Chondrocyte (in vitro differentiated cells): Measurements from ENCODE around the gene SIL1. TPM values are rescaled to one million over a fixed set of nuclear protein-coding genes. Genes with fewer than 3 reads are reported as not detected.
"Not testable (repeated sequence)": the region's sequence is repeated elsewhere in the genome, so short reads cannot be mapped to it uniquely, and the experiment has no call there.

Source experiments
- DNase-seq: peaks from one replicate; pipeline ENCODE4 v3.0.0; 2021; ENCODE audit warnings: mixed read lengths, low spot score
- H3K27ac Mint-ChIP-seq: one replicate; pipeline ENCODE4 v1.8.0; 2021; ENCODE audit warnings: mild to moderate bottlenecking, moderate library complexity, mixed read lengths; ENCODE audit not compliant: unreplicated experiment
- H3K27me3 Mint-ChIP-seq: 2 replicates; pipeline ENCODE4 v1.8.0; 2021; ENCODE audit warnings: low read depth, mixed read lengths
- H3K36me3 Mint-ChIP-seq: 2 replicates; pipeline ENCODE4 v1.8.0; 2021; ENCODE audit warnings: low read depth, mixed read lengths
- H3K4me1 Mint-ChIP-seq: 2 replicates; pipeline ENCODE4 v1.8.0; 2021; ENCODE audit warnings: low read depth, mild to moderate bottlenecking, mixed read lengths
- H3K4me3 Mint-ChIP-seq: one replicate; pipeline ENCODE4 v1.8.0; 2021; ENCODE audit warnings: mild to moderate bottlenecking, moderate library complexity, mixed read lengths; ENCODE audit not compliant: unreplicated experiment
- H3K9me3 Mint-ChIP-seq: 2 replicates; pipeline ENCODE4 v1.8.0; 2021; ENCODE audit warnings: low read depth, mixed read lengths
- total RNA-seq: library from RNA; stranded (reverse); gene quantifications from 3 replicates; pipeline ENCODE4 v1.2.1, GENCODE V29; 2021
- TF ChIP-seq, protein P1 (sequence below): fragments of 200-600 bp; sonication (generic); IDR thresholded peaks from 2 replicates; pipeline ENCODE4 v1.5.0; 2021; ENCODE audit warnings: antibody characterized with exemption, mild to moderate bottlenecking, moderate library complexity

The SIL1 gene
- total RNA-seq, 1 donor from 2014 or later = 71.1 TPM

DNA sequence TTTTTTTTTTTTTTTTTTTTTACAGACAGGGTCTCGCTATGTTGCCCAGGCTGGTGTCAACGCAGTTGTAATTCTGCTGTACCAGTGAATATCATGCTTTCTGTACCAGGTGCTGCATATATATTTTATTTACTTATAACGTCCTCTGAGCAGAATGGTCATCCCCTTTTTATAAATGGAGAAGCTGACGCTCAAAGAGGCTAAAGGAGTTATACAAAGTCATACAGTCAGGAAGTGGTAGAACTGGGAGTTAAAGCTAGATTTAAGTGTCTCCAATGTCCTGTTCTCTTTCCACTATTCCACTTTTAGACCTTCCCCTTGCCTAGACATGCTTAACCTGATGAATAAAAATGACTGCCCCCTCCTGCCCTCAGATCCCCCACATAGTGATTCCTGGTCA, 1.2 kb upstream of the SIL1 start:
- Mint-ChIP-seq H3K27me3 (no peaks in the 10 kb centered on the region), H3K9me3 (no peaks in the 10 kb centered on the region), H3K27ac (no peak overlapping the region), H3K36me3 (peaks cover 6% of the 10 kb centered on the region), H3K4me3 (no peak overlapping the region), H3K4me1 (peaks cover 18% of the 10 kb centered on the region)
- TF ChIP-seq, protein P1, sequence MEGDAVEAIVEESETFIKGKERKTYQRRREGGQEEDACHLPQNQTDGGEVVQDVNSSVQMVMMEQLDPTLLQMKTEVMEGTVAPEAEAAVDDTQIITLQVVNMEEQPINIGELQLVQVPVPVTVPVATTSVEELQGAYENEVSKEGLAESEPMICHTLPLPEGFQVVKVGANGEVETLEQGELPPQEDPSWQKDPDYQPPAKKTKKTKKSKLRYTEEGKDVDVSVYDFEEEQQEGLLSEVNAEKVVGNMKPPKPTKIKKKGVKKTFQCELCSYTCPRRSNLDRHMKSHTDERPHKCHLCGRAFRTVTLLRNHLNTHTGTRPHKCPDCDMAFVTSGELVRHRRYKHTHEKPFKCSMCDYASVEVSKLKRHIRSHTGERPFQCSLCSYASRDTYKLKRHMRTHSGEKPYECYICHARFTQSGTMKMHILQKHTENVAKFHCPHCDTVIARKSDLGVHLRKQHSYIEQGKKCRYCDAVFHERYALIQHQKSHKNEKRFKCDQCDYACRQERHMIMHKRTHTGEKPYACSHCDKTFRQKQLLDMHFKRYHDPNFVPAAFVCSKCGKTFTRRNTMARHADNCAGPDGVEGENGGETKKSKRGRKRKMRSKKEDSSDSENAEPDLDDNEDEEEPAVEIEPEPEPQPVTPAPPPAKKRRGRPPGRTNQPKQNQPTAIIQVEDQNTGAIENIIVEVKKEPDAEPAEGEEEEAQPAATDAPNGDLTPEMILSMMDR = no peak
- DNase-seq = no peak

DNA sequence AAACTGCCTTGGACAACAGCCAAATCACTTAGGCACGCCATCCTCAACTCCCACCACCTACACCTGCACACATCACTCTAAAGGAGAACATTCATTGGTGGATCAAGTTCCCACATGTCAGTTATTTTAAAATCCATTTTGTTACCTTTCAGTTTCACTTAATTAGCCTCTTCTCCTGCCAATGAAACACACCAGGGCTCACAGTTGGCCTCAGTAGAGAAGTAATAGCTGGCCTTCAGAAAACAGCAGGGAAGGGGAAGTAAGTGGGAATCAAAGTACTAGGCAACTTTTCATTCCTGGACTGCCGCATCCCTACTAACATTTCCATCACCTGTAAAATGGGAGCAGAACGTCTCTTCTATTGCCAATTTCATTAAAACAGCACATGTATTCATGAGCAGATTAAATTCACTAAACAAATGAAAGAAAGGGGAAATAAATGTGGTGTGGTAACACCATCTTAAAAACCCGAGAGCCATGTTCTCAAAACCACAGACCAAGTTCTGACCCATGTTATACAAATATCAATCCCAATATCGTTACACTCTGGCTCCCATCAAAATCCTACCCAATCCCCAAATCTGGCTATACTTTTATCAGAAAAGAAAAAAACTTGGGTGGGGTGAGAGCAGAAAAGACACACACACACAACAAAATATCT, 1.7 kb downstream of the SIL1 start:
- no peak overlapping the region for H3K27ac Mint-ChIP-seq

DNA sequence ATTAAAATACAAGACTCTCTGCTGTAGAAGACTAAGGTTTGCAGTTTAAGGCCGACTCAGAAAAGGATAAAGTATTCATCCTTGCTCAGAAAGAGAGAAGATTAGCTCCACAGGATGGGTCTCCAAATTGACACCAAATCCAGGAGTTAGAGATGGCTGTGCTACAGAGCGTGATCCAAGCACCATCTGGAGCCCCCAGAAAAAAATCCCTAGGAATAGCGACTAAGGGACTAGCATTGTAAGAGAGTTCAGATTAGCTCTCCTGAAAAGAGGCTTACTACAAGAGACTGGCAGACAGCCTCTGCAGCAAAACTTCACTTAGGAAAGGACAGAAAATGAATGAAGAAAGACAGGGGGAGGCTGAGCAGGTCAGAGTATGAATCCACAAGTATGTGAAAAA, 3.7 kb downstream of the SIL1 start:
- TF ChIP-seq, protein P1 = no peak
- H3K36me3 Mint-ChIP-seq = peaks cover 7% of the 10 kb centered on the region

More for the DNA sequence above, 1.7 kb downstream of the SIL1 start:
- Mint-ChIP-seq H3K9me3 (no peaks in the 10 kb centered on the region), H3K27me3 (no peaks in the 10 kb centered on the region), H3K4me1 (peaks cover 18% of the 10 kb centered on the region), H3K4me3 (peak overlapping the region; percentile 89), H3K36me3 (peaks cover 7% of the 10 kb centered on the region)
- TF ChIP-seq, protein P1 = no peak
- DNase-seq = no peak

DNA sequence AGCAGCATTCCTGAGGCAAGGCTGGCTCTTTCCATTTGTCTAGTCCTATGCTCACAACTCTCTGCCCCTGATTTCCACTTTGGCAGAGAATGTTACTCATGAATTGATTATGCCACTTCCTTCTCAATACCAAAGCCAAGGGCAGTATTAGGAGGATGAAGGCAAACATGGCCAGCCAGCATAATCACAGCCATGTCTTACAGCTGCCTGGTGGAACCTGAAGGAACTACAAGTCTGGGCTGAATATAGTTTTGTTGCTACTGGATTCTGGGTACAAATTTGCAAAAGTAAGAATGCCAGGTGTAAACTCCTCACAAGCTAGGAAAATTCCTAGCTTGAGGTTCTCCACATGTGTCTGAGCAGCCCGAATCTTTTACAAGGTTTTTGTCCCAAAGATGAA, 4.2 kb downstream of the SIL1 start:
- no peaks in the 10 kb centered on the region for H3K27me3 Mint-ChIP-seq
- H3K4me1 Mint-ChIP-seq = peaks cover 32% of the 10 kb centered on the region
- no peak overlapping the region for H3K4me3 Mint-ChIP-seq
- H3K36me3 Mint-ChIP-seq = peaks cover 7% of the 10 kb centered on the region
- H3K9me3 Mint-ChIP-seq = no peaks in the 10 kb centered on the region
- no peak for DNase-seq
- H3K27ac Mint-ChIP-seq = no peak overlapping the region
- TF ChIP-seq, protein P1 = peak; percentile 56

More for the DNA sequence above, 3.7 kb downstream of the SIL1 start:
- Mint-ChIP-seq H3K9me3 (no peaks in the 10 kb centered on the region), H3K4me1 (peaks cover 32% of the 10 kb centered on the region), H3K27me3 (no peaks in the 10 kb centered on the region), H3K4me3 (no peak overlapping the region), H3K27ac (no peak overlapping the region)
- DNase-seq = no peak

DNA sequence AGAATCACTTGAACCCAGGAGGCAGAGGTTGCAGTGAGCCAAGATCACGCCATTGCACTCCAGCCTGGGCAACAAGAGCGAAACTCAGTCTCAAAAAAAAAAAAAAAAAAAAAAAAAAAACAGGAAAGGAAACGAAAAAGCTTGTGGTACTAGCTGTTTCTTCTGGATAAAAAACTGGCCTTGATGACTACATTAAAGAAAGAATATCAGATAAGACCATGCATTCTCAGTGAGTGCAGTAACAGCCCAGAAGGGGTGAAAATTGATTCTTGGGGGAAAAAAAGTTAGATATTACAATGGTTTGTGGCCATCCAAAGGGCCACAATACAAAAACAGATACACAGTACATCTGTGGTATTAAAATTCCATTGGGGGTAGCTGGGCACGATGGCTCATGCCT, 5.3 kb downstream of the SIL1 start:
- H3K27me3 Mint-ChIP-seq, H3K27ac Mint-ChIP-seq, H3K9me3 Mint-ChIP-seq, H3K36me3 Mint-ChIP-seq, H3K4me3 Mint-ChIP-seq, DNase-seq: not testable (repeated sequence)
- peaks cover 28% of the 10 kb centered on the region for H3K4me1 Mint-ChIP-seq

DNA sequence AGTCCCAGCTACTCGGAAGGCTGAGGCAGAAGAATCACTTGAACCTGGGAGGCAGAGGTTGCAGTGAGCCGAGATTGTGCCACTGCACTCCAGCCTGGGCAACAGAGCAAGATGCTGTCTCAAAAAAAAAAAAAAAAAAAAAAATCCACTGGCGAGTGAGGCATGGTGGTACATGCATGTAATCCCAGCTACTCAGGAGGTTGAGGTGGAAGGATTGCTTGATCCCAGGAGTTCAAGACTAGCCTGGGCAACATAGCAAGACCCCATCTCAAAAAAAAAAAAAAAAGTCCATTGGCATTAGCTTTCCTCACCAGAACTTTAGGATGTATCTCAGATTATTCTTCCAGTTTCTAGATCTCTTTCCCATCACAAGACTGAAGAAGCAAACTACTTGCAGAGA, 6.2 kb downstream of the SIL1 start:
- H3K4me1 Mint-ChIP-seq = peaks cover 22% of the 10 kb centered on the region
- not testable (repeated sequence) for H3K9me3 Mint-ChIP-seq, H3K4me3 Mint-ChIP-seq, H3K27me3 Mint-ChIP-seq, H3K27ac Mint-ChIP-seq, DNase-seq, H3K36me3 Mint-ChIP-seq
